ENCODE data around the gene GALNT2.
A peak's percentile ranks its signal among the peaks of the same experiment; 100 is the strongest.

GALNT2 gene

GRCh38 chr1:230105754-230106625 lies 39.0 kb downstream of the GALNT2 start:
- in situ Hi-C loops (cut with MboI; ENCODE audit: low pct_unique_long_range_greater_than_20kb, low sequenced_read_pairs), result no loop called here
- DNase-seq, result no peak

DNA sequence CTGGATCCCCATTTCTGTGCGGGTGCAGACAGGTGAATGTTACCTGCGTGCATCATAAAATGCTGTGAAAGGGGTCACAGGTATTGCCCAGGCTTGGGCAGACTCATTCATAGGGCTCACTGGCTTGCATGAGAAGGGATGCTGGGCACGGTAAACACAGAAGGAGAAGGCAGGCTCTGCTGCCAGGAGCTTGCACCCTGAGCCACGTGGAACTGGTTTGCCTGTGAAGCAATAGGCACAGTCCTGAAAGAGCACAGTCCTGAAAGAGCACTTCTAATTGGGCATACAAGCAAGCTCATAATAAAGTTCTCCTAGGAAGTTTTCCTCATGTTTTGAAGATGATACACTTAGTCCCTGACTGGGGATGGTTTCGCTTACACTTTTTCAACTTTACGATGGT lies 40.9 kb downstream of the GALNT2 start:
- in situ Hi-C loops (cut with MboI; ENCODE audit: low pct_unique_long_range_greater_than_20kb, low sequenced_read_pairs), result no loop called here
- no peak for DNase-seq

DNA sequence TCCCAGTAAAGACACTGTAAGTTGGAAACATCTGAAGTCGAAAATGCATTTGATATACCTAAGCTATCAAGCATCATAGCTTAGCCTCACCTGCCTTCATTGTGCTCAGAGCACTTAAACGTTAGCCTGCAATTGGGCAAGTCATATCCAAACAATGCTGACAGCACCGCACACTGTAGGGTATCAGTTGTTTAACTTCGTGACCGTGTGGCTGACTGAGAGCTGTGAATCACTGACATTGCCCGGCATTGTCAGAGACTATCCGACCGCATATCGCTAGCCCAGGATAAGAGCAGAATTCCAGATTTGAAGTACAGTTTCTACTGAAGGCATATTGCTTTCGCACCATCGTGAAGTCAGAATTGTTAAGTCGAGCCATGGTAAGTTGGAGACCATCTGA lies 41.5 kb downstream of the GALNT2 start:
- in situ Hi-C loops (cut with MboI; ENCODE audit: low pct_unique_long_range_greater_than_20kb, low sequenced_read_pairs), result no loop called here
- no peak for DNase-seq

DNA sequence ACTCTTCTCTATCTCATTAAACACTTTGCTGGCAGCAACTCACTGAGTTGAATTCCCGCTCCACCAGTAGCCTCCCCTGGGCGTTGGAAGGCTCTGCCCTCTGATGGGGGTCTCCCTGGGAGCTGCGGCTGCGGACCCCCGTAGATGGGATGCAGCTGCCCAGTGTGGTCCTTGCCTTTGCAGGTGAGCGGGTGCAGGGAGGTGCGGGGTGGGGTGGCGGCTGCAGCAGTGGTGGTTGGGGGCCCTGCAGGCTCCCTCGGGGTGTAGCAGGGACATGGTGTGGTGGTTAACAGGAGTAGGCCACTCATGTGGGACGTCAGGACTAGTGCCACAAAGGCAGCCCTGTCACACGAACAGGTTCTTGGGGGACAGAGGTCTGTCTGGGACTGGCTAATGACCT lies 42.0 kb downstream of the GALNT2 start:
- in situ Hi-C loops (cut with MboI; ENCODE audit: low pct_unique_long_range_greater_than_20kb, low sequenced_read_pairs), result no loop called here

DNA sequence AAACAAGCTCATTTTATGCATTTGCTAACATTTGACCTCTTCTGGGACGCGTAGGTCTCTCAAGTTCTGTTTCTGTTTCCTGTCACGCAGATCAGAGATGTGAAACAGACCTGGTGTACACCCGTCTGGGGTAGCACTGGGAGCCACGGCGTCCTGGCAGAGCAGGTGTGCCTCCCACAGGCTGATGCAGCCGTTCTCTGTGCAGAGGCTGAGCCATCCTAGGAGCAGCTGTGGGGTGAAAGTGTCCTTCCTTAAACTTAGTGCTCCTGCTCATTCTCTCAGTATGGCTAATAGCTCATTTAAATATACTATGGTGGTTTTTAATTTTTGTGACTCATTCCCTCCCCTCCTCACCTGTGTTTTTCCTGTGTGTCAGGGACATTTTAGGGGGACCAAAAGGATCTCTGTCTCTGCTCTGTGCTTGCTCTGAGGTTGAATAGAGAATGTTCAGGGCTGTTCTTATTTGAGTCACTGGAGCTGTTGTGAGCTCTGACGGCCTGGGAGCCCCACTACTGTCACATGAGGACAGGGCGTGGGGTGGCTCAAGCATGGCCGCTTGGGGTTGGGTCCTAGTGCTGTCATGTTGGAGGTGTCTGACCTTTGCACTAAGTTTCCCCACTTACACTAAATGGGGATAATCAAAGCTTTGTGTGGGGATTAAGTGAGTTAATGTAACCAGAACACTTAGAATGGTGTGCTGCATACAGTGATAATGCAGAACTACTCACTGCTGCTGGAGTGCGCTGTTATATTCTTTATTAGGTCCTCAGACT lies 43.0 kb downstream of the GALNT2 start:
- in situ Hi-C loops (cut with MboI; ENCODE audit: low pct_unique_long_range_greater_than_20kb, low sequenced_read_pairs), result no loop called here
- DNase-seq, result peak; percentile 33

More for the DNA sequence above, 42.0 kb downstream of the GALNT2 start:
- no peak for DNase-seq

DNA sequence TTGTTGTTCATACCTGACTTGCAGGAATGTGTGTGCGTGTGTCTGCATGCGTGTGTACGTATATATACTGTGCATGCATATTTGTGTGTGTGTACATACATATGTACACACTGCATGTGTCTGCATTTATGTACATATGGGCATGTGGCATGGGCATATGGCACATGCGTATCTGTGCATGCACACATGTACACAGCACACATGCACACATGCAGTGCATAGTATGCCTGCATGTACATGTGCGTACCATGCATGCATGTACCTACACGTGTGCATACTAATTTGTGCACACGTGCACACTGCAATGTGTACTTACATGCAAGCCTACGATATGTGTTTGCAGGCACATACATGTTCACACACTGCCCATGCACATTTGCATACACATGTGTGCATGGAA lies 43.9 kb downstream of the GALNT2 start:
- DNase-seq, result no peak
- in situ Hi-C loops (cut with MboI; ENCODE audit: low pct_unique_long_range_greater_than_20kb, low sequenced_read_pairs), result no loop called here

DNA sequence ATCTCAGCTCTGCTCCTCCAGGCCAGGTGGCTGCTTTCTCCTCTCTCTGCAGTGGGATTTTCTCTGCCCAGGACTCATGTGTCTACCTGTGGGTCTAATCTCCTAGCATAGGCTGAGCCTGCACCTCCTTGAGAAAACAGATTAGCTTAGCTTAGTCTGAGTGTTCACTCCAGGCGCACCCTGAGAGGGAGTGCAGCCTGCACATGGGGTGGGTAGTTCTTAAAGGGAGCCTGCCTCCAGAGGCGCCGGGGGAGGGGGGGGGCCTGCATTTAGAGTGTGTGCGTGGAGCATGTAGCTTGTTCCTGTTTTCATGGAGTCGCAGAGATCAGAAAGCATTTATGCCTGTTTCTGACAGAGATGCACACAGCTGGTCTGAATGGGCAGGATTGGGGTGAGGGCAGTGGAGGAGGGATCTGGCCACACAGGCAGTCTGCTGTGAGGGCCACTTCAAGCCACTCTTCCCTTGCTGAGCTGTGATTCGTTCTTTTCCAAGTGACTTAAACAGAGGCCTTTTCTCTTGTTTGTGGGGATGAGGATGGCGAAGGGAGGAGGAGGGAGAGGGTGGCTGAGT lies 45.2 kb downstream of the GALNT2 start:
- in situ Hi-C loops (cut with MboI; ENCODE audit: low pct_unique_long_range_greater_than_20kb, low sequenced_read_pairs), result no loop called here
- peak; percentile 73 for DNase-seq

- in situ Hi-C loops (cut with MboI; ENCODE audit: low pct_unique_long_range_greater_than_20kb, low sequenced_read_pairs), result no loop called here
- DNase-seq, result no peak
Observed at GRCh38 chr1:230112782-230113181, 45.7 kb downstream of the GALNT2 start.

- DNase-seq, result no peak
- in situ Hi-C loops (cut with MboI; ENCODE audit: low pct_unique_long_range_greater_than_20kb, low sequenced_read_pairs), result no loop called here
Observed at GRCh38 chr1:230113235-230113592, 46.2 kb downstream of the GALNT2 start.

GRCh38 chr1:230113593-230114236 lies 46.7 kb downstream of the GALNT2 start:
- no peak for DNase-seq
- in situ Hi-C loops (cut with MboI; ENCODE audit: low pct_unique_long_range_greater_than_20kb, low sequenced_read_pairs), result no loop called here

DNA sequence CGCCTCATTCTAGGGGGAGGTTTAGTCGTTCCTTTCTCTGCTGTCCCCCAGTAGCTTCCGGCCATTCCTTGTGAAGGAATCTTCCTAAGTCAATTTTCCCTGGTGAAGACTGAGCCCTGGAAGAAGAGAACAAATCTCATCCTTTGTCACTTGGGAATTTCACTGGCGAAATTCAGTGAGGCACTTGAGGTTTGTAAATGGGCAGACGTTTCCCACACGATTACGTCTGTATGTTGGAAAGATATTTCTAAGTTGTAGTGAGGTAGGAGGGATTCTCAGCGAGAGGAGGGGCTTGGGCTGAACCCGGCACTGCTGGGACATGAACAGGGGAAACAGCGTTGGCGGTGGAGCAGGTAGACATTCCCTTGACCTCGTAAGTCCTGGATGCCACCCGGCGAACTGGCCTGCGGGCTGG lies 47.2 kb downstream of the GALNT2 start:
- DNase-seq, result no peak
- in situ Hi-C loops (cut with MboI; ENCODE audit: low pct_unique_long_range_greater_than_20kb, low sequenced_read_pairs), result no loop called here

DNA sequence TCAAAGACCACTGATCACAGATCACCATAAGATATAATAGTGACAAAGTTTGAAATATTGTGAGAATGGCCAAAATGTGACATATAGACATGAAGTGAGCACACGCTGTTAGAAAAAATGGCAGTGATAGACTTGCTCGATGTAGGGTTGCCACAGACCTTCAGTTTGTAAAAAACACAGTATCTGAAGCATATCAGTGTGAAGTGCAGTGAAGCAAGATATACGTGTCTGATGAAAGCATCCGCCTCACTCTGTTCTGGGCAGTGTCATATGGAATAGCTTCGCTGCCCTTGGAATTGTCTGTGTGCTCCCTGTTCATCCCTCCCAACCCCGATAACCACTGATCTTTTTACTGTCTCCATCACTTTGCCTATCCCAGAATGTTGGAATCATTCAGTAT lies 50.7 kb downstream of the GALNT2 start:
- no peak for DNase-seq
- in situ Hi-C loops (cut with MboI; ENCODE audit: low pct_unique_long_range_greater_than_20kb, low sequenced_read_pairs), result no loop called here

- DNase-seq, result no peak
- in situ Hi-C loops (cut with MboI; ENCODE audit: low pct_unique_long_range_greater_than_20kb, low sequenced_read_pairs), result no loop called here
Observed at GRCh38 chr1:230119340-230119739, 52.3 kb downstream of the GALNT2 start.

DNA sequence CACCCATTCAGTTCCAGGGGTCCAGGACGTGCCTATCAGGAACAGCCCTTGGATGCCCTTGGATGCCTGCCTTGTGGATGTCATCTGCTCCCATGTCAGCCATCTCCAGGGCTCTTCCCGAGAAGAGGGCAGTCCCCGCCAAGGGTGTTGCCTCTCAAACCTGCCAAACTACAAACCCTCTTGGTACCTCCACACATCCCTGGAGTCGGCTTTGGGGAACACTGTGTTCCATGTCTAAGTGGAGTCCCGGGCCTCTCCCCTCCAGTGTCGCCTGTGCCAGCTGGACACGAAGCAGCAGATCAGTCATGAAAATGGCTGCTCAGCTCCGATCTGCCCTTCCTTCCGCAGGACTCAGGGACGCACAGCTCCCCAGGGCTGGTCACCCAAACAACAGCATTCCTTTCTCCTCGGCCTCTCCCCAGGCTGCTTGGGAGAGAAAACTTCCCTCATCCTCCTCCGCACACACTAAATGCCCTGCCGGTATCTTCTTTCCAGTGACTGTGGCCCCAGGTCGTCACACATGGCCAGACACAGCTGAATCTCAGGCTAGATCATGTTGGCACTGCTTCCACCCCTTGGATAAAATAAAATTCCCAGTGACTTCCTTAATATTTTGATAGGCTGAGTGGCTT lies 53.4 kb downstream of the GALNT2 start:
- in situ Hi-C loops (cut with MboI; ENCODE audit: low pct_unique_long_range_greater_than_20kb, low sequenced_read_pairs), result no loop called here
- no peak for DNase-seq

DNA sequence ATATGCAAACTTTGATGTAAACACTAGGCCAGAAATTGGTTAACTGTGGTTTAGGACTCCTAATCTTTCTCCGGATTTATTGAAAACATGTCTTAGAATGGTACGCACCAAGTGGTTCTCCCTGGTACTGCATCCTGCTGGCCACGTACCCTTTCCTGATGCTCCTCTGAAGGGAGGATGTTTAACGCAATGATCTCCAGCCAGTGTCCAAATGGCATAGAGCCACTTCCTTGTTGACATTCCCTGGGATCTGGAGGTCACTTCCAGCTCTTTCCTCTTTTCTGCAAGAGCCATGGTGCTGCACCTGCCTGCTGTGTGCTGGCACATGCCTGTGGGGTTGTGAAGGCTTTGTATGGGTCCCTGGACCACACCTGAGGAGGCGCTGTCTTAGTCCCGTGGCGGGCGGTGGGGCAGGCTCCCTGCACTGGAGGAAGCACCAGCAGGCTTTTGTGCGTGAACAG lies 53.9 kb downstream of the GALNT2 start:
- no peak for DNase-seq
- in situ Hi-C loops (cut with MboI; ENCODE audit: low pct_unique_long_range_greater_than_20kb, low sequenced_read_pairs), result no loop called here

DNA sequence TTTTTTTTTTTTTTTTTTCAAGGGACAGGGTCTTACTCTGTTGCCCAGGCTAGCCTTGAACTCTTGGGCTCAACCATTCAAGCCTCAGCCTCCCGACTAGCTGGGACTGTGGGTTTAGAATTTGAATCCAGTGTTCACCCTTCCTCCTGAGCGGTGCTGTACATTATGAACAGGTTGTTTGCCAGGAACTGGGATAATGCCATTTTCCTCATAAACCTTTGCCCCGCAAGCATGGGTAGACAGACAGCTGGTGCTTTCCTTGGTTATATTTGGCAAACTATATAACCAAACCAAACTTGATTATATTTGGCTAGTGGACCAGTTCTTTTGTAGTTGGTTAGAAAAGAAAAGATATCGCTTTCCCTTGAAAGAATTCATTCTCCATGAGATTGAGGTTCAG lies 54.9 kb downstream of the GALNT2 start:
- no peak for DNase-seq
- in situ Hi-C loops (cut with MboI; ENCODE audit: low pct_unique_long_range_greater_than_20kb, low sequenced_read_pairs), result no loop called here

GRCh38 chr1:230122366-230123279 lies 55.6 kb downstream of the GALNT2 start:
- in situ Hi-C loops (cut with MboI; ENCODE audit: low pct_unique_long_range_greater_than_20kb, low sequenced_read_pairs), result no loop called here
- no peak for DNase-seq

All from KBM-7 (cell line).